Prostate gland (tissue), 2 donors: ENCODE data around the gene SKAP2.

Experiments
- POLR2A ChIP-seq: fragments of 450-650 bp; IDR thresholded peaks from one replicate; pipeline ENCODE4 v1.6.1; 2016; ENCODE audit warnings: antibody characterized with exemption, mild to moderate bottlenecking
- POLR2AphosphoS5 ChIP-seq: sonication (generic); formaldehyde crosslinking; IDR thresholded peaks from one replicate; pipeline ENCODE4 v1.6.1; 2017; ENCODE audit warnings: antibody characterized with exemption
- TF ChIP-seq, protein P1 (sequence below), 4 experiments: fragments of 200-600 bp in 2 of 4; fragments of 450-650 bp in 2 of 4; sonication (generic) in 2 of 4; IDR thresholded peaks; 1 replicate in 3 of 4; 2 replicates in 1 of 4; pipeline ENCODE4 v1.5.1; 2016 to 2019; ENCODE audit warnings: antibody characterized with exemption in 4 of 4, mild to moderate bottlenecking in 2 of 4, moderate library complexity in 2 of 4

DNA sequence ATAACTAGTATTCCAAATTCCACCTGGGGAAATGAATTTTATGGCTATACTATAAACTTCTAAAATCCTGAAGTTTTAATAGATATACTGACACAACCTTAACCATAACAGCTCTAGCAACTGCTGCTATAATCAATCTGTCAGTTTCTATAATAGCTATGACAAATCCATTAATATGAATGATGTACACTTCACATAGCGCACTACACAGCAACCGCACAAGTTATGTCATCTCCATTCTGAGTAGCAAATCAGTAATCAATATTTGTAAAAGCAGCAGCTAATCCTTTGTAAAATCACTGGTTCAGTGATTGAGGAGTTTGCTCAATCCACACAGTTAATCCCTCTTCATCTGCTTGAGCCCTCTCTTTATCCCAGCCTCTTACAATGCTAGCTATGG is 105.3 kb downstream of the SKAP2 start:
- TF ChIP-seq, protein P1, sequence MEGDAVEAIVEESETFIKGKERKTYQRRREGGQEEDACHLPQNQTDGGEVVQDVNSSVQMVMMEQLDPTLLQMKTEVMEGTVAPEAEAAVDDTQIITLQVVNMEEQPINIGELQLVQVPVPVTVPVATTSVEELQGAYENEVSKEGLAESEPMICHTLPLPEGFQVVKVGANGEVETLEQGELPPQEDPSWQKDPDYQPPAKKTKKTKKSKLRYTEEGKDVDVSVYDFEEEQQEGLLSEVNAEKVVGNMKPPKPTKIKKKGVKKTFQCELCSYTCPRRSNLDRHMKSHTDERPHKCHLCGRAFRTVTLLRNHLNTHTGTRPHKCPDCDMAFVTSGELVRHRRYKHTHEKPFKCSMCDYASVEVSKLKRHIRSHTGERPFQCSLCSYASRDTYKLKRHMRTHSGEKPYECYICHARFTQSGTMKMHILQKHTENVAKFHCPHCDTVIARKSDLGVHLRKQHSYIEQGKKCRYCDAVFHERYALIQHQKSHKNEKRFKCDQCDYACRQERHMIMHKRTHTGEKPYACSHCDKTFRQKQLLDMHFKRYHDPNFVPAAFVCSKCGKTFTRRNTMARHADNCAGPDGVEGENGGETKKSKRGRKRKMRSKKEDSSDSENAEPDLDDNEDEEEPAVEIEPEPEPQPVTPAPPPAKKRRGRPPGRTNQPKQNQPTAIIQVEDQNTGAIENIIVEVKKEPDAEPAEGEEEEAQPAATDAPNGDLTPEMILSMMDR (IDR thresholded peaks at IDR 0.05): no peak
- TF ChIP-seq POLR2AphosphoS5: no peak
- TF ChIP-seq POLR2A: no peak
